Omental fat pad (tissue), 4 donors: ENCODE data around the gene CMC4. TPM values are rescaled to one million over a fixed set of nuclear protein-coding genes. Genes with fewer than 3 reads are reported as not detected.

Experiments used
- ATAC-seq: fragments of 150-250 bp; one replicate; pipeline ENCODE4 v1.9.1; 2016; ENCODE audit warnings: mild to moderate bottlenecking, moderate library complexity; ENCODE audit not compliant: low FRiP score
- DNase-seq: peaks from one replicate; pipeline ENCODE4 v3.0.0-alpha.2; 2019; ENCODE audit warnings: low spot score
- CTCF ChIP-seq, 3 donors: fragments of 450-650 bp; IDR thresholded peaks; one replicate each; pipeline ENCODE4 v1.5.1; 2016 to 2017; ENCODE audit warnings: antibody characterized with exemption in 3 of 3, mild to moderate bottlenecking in 3 of 3, moderate library complexity in 2 of 3
- total RNA-seq, 4 donors: library from RNA; depleted of rRNA; stranded (reverse); fragments of >200 nt; gene quantifications; one replicate each; pipeline ENCODE4 v1.1.0, GENCODE V29; 2016

Gene CMC4
- total RNA-seq = 10 to 100 TPM; 11.0 to 24.9 (median 16.4) TPM

GRCh38 chrX:155070975-155071693 is at the start of gene CMC4, which contains the start of the genes BRCC3 and MTCP1:
Gene CMC4, minus strand, starts transcription at chrX:155071136. Its CDS starts 7,113 bp downstream, at chrX:155064023.
Gene BRCC3, plus strand, starts transcription at chrX:155071508. Its CDS starts 20 bp downstream, at chrX:155071528.
Gene MTCP1, minus strand, starts transcription at chrX:155071136. Its CDS starts 5,126 bp downstream, at chrX:155066010.
- TF ChIP-seq CTCF (IDR thresholded peaks at IDR 0.05) = no peak
- DNase-seq (no peak), ATAC-seq (peak; percentile 89)

GRCh38 chrX:155115174-155115819 is 44.4 kb upstream of the CMC4 start:
- ATAC-seq = no peak
- TF ChIP-seq CTCF (IDR thresholded peaks at IDR 0.05) = no peak
- no peak for DNase-seq

GRCh38 chrX:155113097-155113496 is 42.2 kb upstream of the CMC4 start:
- DNase-seq (no peak), ATAC-seq (no peak)
- no peak for TF ChIP-seq CTCF (IDR thresholded peaks at IDR 0.05)

GRCh38 chrX:155112171-155112570 is 41.2 kb upstream of the CMC4 start:
- DNase-seq (no peak), ATAC-seq (no peak)
- TF ChIP-seq CTCF (IDR thresholded peaks at IDR 0.05) = no peak

GRCh38 chrX:155108427-155108826 is 37.5 kb upstream of the CMC4 start:
- ATAC-seq = no peak
- DNase-seq = no peak
- TF ChIP-seq CTCF (IDR thresholded peaks at IDR 0.05) = no peak

GRCh38 chrX:155105919-155106318 is 35.0 kb upstream of the CMC4 start:
- ATAC-seq (no peak), DNase-seq (no peak)
- TF ChIP-seq CTCF (IDR thresholded peaks at IDR 0.05) = no peak
